Ascending aorta (tissue), 2 donors: Measurements from ENCODE around the gene DDX46. TPM values are rescaled to one million over a fixed set of nuclear protein-coding genes. Genes with fewer than 3 reads are reported as not detected.
A peak's percentile ranks its signal among the peaks of the same experiment; 100 is the strongest.

Experiments used
- DNase-seq, 2 donors: peaks; one replicate each; pipeline ENCODE4 v3.0.0-alpha.2; 2019; ENCODE audit warnings: low spot score in 2 of 2
- H3K27ac ChIP-seq, 2 donors: fragments of 200-600 bp; sonication (generic); one replicate each; pipeline ENCODE4 v1.5.1; 2016 to 2017; ENCODE audit warnings: mild to moderate bottlenecking in 1 of 2
- H3K27me3 ChIP-seq: fragments of 200-600 bp; sonication (generic); one replicate; pipeline ENCODE4 v1.5.1; 2017
- H3K36me3 ChIP-seq, 2 donors: fragments of 200-600 bp; sonication (generic); one replicate each; pipeline ENCODE4 v1.5.1; 2016
- H3K4me1 ChIP-seq, 2 donors: fragments of 200-600 bp; sonication (generic); one replicate each; pipeline ENCODE4 v1.5.1; 2016 to 2017; ENCODE audit warnings: mild to moderate bottlenecking in 1 of 2
- H3K4me3 ChIP-seq, 2 donors: fragments of 200-600 bp; sonication (generic); one replicate each; pipeline ENCODE4 v1.5.1; 2016 to 2017; ENCODE audit warnings: mild to moderate bottlenecking in 1 of 2
- H3K9me3 ChIP-seq, 2 donors: fragments of 200-600 bp; sonication (generic); one replicate each; pipeline ENCODE4 v1.5.1; 2016
- intact Hi-C: fragments of 100-400 bp; cut with DNase I; formaldehyde crosslinking; loops from one replicate; pipeline ENCODE4 v1.15.1; 2023
- total RNA-seq: library from RNA; depleted of rRNA; stranded (reverse); fragments of >200 nt; gene quantifications from one replicate; pipeline ENCODE4 v1.1.0, GENCODE V29; 2016
- TF ChIP-seq, protein P1 (sequence below), 3 experiments: fragments of 200-600 bp in 2 of 3; fragments of 450-650 bp in 1 of 3; sonication (generic) in 2 of 3; IDR thresholded peaks; one replicate each; pipeline ENCODE4 v1.5.1; 2016 to 2019; ENCODE audit warnings: antibody characterized with exemption in 3 of 3, mild to moderate bottlenecking in 1 of 3, moderate library complexity in 1 of 3

The DDX46 gene
- total RNA-seq, 1 donor from 2014 or later = 84.1 TPM

DNA sequence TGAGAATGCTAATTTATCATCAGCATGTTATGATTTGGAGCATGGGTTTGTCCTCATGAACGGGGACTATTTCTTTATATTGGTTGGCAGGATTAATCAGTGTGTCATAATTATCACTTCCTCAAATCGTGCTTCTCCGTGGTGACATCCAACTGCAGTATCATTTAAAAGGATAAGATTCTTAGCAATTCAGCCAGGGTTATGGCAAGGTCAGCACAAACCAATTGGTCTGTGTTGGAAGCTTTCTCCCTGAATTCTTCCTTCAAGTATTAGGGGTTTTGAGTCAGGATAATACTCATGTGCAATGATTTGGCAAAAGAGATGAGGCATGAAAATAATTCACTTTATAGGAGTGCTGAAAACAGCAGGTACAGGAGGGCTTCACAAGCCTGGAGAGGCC is 25.8 kb upstream of the DDX46 start:
- TF ChIP-seq, protein P1, sequence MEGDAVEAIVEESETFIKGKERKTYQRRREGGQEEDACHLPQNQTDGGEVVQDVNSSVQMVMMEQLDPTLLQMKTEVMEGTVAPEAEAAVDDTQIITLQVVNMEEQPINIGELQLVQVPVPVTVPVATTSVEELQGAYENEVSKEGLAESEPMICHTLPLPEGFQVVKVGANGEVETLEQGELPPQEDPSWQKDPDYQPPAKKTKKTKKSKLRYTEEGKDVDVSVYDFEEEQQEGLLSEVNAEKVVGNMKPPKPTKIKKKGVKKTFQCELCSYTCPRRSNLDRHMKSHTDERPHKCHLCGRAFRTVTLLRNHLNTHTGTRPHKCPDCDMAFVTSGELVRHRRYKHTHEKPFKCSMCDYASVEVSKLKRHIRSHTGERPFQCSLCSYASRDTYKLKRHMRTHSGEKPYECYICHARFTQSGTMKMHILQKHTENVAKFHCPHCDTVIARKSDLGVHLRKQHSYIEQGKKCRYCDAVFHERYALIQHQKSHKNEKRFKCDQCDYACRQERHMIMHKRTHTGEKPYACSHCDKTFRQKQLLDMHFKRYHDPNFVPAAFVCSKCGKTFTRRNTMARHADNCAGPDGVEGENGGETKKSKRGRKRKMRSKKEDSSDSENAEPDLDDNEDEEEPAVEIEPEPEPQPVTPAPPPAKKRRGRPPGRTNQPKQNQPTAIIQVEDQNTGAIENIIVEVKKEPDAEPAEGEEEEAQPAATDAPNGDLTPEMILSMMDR (IDR thresholded peaks at IDR 0.05) = no peak
- Histone ChIP-seq H3K4me3 (no peak overlapping the region), H3K4me1 (no peaks in the 10 kb centered on the region), H3K36me3 (peaks cover 0 to 2% of the 10 kb centered on the region in 2 donors), H3K27ac (no peak overlapping the region), H3K9me3 (no peaks in the 10 kb centered on the region), H3K27me3 (no peaks in the 10 kb centered on the region)
- no peak for DNase-seq
- intact Hi-C loops = loop anchor here (10.0 kb wide), 1 partner anchor 142 kb away; the partner anchor contains the start of gene TXNDC15

DNA sequence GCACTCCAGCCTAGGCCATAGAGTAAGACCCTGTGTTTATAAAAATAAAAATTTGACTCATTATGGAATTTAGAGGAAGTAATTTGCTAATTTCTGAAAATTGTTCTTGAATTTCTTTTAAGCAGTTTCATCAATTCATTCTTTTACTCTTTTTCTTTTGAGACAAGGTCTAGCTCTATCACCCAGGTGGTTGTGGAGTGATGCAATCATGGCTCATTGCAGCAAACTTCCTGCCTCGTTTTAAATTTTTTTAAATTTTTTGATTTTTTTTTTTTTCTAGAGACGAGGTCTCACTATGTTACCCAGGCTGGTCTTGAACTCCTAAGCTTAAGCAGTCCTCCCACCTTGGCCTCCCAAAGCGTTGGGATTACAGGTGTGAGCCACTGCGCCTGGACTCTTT is 23.3 kb upstream of the DDX46 start:
- DNase-seq = no peak
- Histone ChIP-seq H3K4me3 (no peak overlapping the region), H3K27ac (no peak overlapping the region), H3K9me3 (no peaks in the 10 kb centered on the region), H3K36me3 (no peaks in the 10 kb centered on the region), H3K27me3 (no peaks in the 10 kb centered on the region), H3K4me1 (peaks cover 0 to 9% of the 10 kb centered on the region in 2 donors)
- intact Hi-C loops = loop anchor here (5.0 to 10.0 kb wide), 3 partner anchors 112 to 508 kb away; partner anchors contain the start of genes C5orf24, PPP2CA and TXNDC15
- TF ChIP-seq, protein P1 (IDR thresholded peaks at IDR 0.05) = no peak

DNA sequence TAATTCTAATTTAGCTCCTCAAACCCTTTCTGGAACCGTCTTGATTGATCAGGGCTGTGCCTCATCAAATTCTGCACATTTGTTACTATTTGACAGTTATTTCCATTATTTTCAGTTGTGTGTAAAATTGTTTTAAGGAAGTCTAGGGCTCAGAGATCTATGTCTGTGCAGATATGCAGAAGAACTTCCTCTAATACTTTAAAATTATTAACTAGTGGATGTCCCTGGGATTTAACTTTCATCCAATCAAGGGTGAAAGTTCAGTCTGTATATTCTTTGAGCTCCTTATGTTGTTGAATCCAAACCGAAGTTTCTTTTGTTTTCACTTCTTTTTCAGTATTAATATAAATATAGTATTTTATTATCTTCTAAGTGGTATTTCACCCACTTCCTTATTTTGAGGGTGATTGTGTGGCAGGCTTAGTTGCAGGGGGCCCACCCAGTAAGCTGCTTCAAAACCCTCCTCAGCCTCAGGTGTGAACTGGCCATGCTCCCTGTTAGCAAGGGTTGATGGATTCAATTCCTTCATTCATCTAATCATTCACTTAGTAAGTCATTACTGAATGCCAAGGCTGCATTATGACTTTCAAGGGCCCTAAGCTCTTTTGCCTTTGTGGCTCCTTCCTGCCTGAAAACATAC is 22.3 kb upstream of the DDX46 start:
- DNase-seq = no peak
- Histone ChIP-seq H3K36me3 (no peaks in the 10 kb centered on the region), H3K4me3 (no peak overlapping the region), H3K4me1 (peaks cover 0 to 9% of the 10 kb centered on the region in 2 donors), H3K9me3 (no peaks in the 10 kb centered on the region), H3K27ac (no peak overlapping the region), H3K27me3 (no peaks in the 10 kb centered on the region)
- TF ChIP-seq, protein P1 (IDR thresholded peaks at IDR 0.05) = no peak
- intact Hi-C loops = loop anchor here (5.0 to 10.0 kb wide), 3 partner anchors 111 to 509 kb away; partner anchors contain the start of genes C5orf24, PPP2CA and TXNDC15

DNA sequence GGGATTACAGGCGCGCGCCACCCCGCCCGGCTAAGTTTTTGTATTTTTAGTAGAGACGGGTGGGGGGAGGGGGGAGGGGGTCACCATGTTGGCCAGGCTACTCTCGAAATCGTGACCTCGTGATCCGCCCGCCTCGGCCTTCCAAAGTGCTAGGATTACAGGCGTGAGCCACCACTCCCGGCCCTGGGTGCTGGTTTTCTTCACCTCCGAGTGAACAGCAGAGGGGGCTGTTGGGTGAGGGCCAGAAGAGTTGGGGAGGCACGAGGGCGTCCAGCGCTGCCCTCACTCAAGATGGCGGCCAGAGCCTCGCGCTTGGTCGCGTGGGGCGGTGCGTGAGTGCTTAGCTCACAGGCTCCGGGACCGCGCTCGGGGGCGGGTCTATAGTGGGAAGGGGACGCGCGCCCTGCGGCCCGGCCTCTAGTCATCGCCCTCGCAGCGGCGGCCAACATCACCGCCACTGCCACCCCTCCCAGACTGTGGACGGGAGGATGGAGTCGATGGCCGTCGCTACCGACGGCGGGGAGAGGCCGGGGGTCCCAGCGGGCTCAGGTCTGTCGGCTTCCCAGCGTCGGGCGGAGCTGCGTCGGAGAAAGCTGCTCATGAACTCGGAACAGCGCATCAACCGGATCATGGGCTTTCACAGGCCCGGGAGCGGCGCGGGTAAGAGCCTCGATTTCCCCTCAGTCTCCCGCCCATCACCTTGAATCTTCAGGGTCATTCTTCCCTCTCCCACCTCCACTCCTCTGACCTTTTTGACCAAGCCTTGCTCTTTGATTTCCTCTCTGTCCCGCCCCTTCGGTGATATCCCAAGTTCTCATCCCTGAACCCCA is 20.2 kb upstream of the DDX46 start, which contains the start of gene CAMLG:
CAMLG (plus strand) TSS at position 416 of the 830 bp plus-strand sequence; CDS start at position 489, 73 bp downstream.
- TF ChIP-seq, protein P1 (IDR thresholded peaks at IDR 0.05) = peak; percentile 31 to 52 (median 47)
- peaks cover 0 to 5% of the 10 kb centered on the region in 2 donors for H3K36me3 ChIP-seq
- no peaks in the 10 kb centered on the region for H3K27me3 ChIP-seq
- intact Hi-C loops = loop anchor here (1.0 to 10.0 kb wide), 6 partner anchors 20 to 511 kb away; partner anchors contain the start of genes C5orf24, DDX46, PCBD2 and PPP2CA
- peaks cover 0 to 9% of the 10 kb centered on the region in 2 donors for H3K4me1 ChIP-seq
- no peaks in the 10 kb centered on the region for H3K9me3 ChIP-seq
- peak within 1 kb of the TSS; percentile 95 to 97 for H3K27ac ChIP-seq
- H3K4me3 ChIP-seq = peak within 1 kb of the TSS; percentile 72 to 92
- peak; percentile 89 to 99 for DNase-seq

DNA sequence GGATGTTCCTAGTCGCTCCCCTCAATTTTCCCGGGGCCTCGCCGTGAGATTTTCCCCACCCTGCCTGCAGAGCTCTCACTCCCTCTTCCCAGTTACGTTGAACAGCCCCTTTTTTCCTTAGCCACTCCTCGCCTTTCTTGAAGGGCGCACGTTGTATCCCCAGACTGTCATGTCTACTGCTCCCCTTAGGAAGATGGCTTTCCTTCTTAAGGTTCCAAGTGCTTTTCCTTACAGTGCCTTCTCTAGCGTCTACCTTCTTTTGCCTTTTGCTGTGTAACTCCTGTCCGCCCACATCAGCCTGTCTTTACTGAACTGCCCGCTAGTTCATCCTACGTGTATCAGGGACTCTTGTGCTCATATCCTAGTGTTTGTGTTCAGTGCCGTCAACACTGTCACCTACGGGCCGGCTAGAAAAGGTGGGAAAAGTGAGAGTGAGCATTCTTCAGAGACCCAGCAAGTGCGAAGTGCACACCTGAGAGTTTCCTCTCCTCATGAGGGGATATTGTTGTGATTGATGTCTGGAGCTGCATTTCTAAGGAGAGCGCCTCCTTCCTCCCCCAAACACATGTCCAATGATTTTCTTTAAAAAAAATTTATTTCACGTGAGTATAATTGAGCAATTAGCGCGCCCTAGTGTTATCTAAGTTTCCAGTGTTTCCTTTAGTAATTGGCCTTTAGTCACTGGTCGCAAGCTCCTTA is 19.5 kb upstream of the DDX46 start:
- H3K36me3 ChIP-seq = peaks cover 5 to 7% of the 10 kb centered on the region in 2 donors
- intact Hi-C loops = loop anchor here (1.0 to 10.0 kb wide), 6 partner anchors 19 to 512 kb away; partner anchors contain the start of genes C5orf24, DDX46, PCBD2 and PPP2CA
- TF ChIP-seq, protein P1 (IDR thresholded peaks at IDR 0.05) = peak in 1 of 3 experiments; percentile 14
- no peaks in the 10 kb centered on the region for H3K9me3 ChIP-seq
- H3K27ac ChIP-seq = peak overlapping the region; percentile 95 to 97
- peaks cover 0 to 9% of the 10 kb centered on the region in 2 donors for H3K4me1 ChIP-seq
- no peak for DNase-seq
- H3K27me3 ChIP-seq = no peaks in the 10 kb centered on the region
- H3K4me3 ChIP-seq = peak overlapping the region; percentile 72 to 92
